Measurements from ENCODE around the gene PCNX2.

Gene PCNX2

DNA sequence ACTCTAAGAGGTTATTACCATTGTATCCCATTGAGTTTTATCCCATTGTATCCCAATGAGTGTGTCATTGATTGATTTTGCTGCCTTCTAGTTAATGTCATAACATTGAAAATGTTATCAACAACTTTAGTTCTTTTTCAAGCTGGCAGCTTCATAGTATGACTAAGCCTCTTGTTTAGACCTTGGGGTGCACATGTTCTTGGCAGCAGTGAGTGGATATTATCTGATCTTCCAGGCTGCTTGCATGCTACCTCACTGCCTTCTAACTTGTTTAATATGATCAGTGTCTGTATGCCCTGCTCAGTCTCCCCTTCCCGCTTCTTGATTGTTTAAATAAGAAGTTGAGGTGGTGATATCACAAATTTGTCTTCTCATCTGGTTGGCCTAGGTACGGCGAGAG lies 320.6 kb downstream of the PCNX2 start:
- H3K9me3 ChIP-seq (replicated peaks; ENCODE audit: insufficient read depth, low read length): no peaks in the 10 kb centered on the region
- no peaks in the 10 kb centered on the region for H3F3A ChIP-seq (ENCODE audit: insufficient read depth, low read length)
- 0 out of 2 replicates have a peak, but pooled peaks cover 4% of the 10 kb centered on the region for H3K36me3 ChIP-seq (replicated peaks; ENCODE audit: insufficient read depth, low read length)
- no peaks in the 10 kb centered on the region for H3K27me3 ChIP-seq (replicated peaks; ENCODE audit: insufficient read depth, low read length)
- TF ChIP-seq CTCF (IDR thresholded peaks at IDR 0.05; ENCODE audit: low read length) (no peak), EZH2 (optimal IDR thresholded peaks at IDR 0.05; ENCODE audit: low read depth, low read length) (no peak)
- H3K4me3 ChIP-seq (ENCODE audit: low read length): no peak overlapping the region
- no peak for DNase-seq
- H2AFZ ChIP-seq (ENCODE audit: low read length): no peak overlapping the region
- no peak overlapping the region for H3K4me2 ChIP-seq (ENCODE audit: low read depth, low read length)
- H3K79me2 ChIP-seq (ENCODE audit: low read length): no peaks in the 10 kb centered on the region
- H3K9me2 ChIP-seq (replicated peaks; ENCODE audit: insufficient read depth, low read length): no peaks in the 10 kb centered on the region
- H3K4me1 ChIP-seq (ENCODE audit: low read length): no peaks in the 10 kb centered on the region
- H4K20me1 ChIP-seq (ENCODE audit: insufficient read depth, low read length): no peaks in the 10 kb centered on the region
- no peak overlapping the region for H3K27ac ChIP-seq (ENCODE audit: low read length)
- no peak overlapping the region for H3K9ac ChIP-seq (ENCODE audit: low read length)

DNA sequence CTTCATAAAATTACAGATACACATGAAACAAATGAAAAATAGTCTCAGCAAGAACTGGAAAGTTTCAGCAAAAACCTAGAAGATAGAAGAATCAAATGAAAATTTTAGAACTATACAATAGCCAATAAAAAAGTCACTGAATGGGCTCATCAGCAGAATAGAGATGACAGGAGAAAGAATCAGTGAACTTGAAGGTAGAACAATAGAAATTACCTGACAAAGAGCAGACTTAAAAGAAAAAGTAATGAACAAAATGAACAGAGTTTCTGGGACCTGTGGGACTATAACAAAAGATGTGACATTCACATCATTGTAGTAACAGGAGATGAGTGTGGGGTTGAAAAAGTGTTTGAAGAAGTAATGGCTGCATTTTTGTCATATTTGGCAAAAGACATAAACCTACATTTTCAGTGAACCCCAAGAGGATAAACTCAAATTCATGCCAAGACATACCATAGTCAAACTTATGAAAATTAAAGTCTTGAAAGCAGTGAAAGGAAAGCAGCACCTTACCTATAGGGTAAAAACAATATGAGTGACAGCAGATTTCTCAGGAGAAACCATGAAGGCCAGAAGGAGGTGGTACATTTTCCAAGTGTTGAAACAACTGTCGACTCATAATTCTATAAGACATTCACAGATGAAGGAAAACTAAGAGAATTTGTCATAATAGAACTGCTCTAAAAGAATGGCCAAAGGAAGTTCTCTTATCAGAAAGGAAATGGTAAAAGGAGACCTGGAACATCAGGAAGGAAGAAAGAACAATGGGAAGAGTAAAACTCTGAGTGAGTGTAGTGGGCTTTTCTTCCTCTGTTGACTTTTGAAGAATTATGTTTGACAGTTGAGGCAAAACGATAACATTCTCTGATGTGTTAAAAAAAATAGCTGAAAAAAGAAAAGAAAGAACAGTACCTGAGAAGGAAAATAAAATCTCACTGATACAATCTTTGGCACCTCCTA lies 321.6 kb downstream of the PCNX2 start:
- Histone ChIP-seq H3K79me2 (ENCODE audit: low read length) (no peaks in the 10 kb centered on the region), H3K4me2 (ENCODE audit: low read depth, low read length) (no peak overlapping the region), H3K4me3 (ENCODE audit: low read length) (no peak overlapping the region), H3K9me3 (replicated peaks; ENCODE audit: insufficient read depth, low read length) (no peaks in the 10 kb centered on the region), H3K9ac (ENCODE audit: low read length) (no peak overlapping the region), H3K27ac (ENCODE audit: low read length) (no peak overlapping the region), H3K4me1 (ENCODE audit: low read length) (no peaks in the 10 kb centered on the region), H4K20me1 (ENCODE audit: insufficient read depth, low read length) (no peaks in the 10 kb centered on the region), H3F3A (ENCODE audit: insufficient read depth, low read length) (no peaks in the 10 kb centered on the region), H2AFZ (ENCODE audit: low read length) (no peak overlapping the region), H3K36me3 (replicated peaks; ENCODE audit: insufficient read depth, low read length) (0 out of 2 replicates have a peak, but pooled peaks cover 4% of the 10 kb centered on the region), H3K9me2 (replicated peaks; ENCODE audit: insufficient read depth, low read length) (no peaks in the 10 kb centered on the region), H3K27me3 (replicated peaks; ENCODE audit: insufficient read depth, low read length) (no peaks in the 10 kb centered on the region)
- DNase-seq: no peak
- no peak for TF ChIP-seq EZH2phosphoT487 (IDR thresholded peaks at IDR 0.05; ENCODE audit: low read length)
- no peak for TF ChIP-seq CTCF (IDR thresholded peaks at IDR 0.05; ENCODE audit: low read length)
- no peak for TF ChIP-seq EZH2 (optimal IDR thresholded peaks at IDR 0.05; ENCODE audit: low read depth, low read length)

- H4K20me1 ChIP-seq (ENCODE audit: insufficient read depth, low read length): no peaks in the 10 kb centered on the region
- H3K27ac ChIP-seq (ENCODE audit: low read length): no peak overlapping the region
- H3K36me3 ChIP-seq (replicated peaks; ENCODE audit: insufficient read depth, low read length): 0 out of 2 replicates have a peak, but pooled peaks cover 4% of the 10 kb centered on the region
- no peaks in the 10 kb centered on the region for H3K27me3 ChIP-seq (replicated peaks; ENCODE audit: insufficient read depth, low read length)
- no peak overlapping the region for H3K4me3 ChIP-seq (ENCODE audit: low read length)
- TF ChIP-seq EZH2 (optimal IDR thresholded peaks at IDR 0.05; ENCODE audit: low read depth, low read length) (no peak), CTCF (IDR thresholded peaks at IDR 0.05; ENCODE audit: low read length) (no peak)
- no peak overlapping the region for H3K9ac ChIP-seq (ENCODE audit: low read length)
- no peaks in the 10 kb centered on the region for H3F3A ChIP-seq (ENCODE audit: insufficient read depth, low read length)
- H2AFZ ChIP-seq (ENCODE audit: low read length): no peak overlapping the region
- H3K9me3 ChIP-seq (replicated peaks; ENCODE audit: insufficient read depth, low read length): no peaks in the 10 kb centered on the region
- H3K4me1 ChIP-seq (ENCODE audit: low read length): no peaks in the 10 kb centered on the region
- H3K79me2 ChIP-seq (ENCODE audit: low read length): no peaks in the 10 kb centered on the region
- no peak for DNase-seq
- no peaks in the 10 kb centered on the region for H3K9me2 ChIP-seq (replicated peaks; ENCODE audit: insufficient read depth, low read length)
- no peak overlapping the region for H3K4me2 ChIP-seq (ENCODE audit: low read depth, low read length)
Measured at GRCh38 chr1:232970508-232970907, 325.0 kb downstream of the PCNX2 start.
